Measurements from ENCODE around the gene NRAP.

Gene NRAP

DNA sequence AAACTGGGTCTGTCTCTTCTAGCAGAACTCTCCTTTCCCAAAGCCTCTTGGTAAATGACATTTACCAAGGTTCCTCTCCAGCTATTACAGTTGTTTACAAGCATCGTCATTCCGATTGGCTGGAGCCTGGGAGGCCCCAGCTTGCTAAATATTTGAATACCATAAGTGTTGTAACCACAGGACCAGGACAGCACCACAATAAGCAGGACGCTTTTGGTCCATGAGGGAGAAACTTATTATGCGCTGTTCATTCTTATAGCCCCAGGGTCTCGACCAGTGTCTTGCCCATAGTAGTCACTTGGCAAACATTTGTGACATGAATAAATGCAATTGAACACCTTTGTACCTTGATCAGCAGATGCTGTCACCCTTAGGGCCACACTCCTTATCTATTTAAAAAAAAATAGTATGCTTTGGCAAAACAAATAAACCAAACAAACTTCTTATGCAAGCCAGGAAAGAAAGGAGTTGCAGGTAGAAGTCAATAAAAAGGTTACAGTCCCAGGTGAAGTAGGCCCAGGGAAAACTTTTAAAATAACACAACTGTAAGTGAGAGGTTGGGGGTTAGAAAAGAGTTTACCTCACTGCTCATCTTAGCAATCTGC is 32.8 kb downstream of the NRAP start:
- Mint-ChIP-seq H3K27ac (no peak overlapping the region), H3K36me3 (no peaks in the 10 kb centered on the region), H3K9me3 (no peaks in the 10 kb centered on the region), H3K4me3 (no peak overlapping the region), H3K4me1 (no peaks in the 10 kb centered on the region)
- ATAC-seq (no peak), DNase-seq (ENCODE audit: low spot score in 2 of 2) (no peak)

DNA sequence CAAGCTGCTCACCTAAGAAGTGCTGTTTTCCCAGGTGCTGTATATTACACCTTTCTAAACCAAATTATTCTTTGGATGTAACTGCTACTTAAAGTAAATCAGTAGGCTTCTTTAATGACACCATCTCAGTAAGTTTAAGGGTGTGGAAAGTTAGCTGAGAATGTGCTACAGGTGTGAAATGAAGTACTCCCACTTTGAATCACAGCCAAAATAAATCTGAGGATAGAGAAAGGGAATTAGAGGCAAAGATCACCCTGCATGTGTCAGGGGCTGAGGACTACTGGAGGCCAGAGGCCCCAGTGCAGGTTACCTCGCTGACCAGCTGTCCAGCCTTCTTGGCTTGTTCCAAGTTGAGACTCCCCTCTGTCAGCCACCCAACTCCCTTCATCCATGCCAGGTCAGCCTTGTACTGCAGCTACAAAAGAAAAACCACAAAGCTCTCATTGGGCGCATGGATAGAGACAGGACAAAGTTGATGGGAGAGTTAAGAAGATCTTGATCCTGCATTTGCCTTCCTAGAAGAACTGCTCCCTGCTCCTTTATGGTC is 35.2 kb downstream of the NRAP start:
- ATAC-seq = no peak
- no peaks in the 10 kb centered on the region for H3K9me3 Mint-ChIP-seq

DNA sequence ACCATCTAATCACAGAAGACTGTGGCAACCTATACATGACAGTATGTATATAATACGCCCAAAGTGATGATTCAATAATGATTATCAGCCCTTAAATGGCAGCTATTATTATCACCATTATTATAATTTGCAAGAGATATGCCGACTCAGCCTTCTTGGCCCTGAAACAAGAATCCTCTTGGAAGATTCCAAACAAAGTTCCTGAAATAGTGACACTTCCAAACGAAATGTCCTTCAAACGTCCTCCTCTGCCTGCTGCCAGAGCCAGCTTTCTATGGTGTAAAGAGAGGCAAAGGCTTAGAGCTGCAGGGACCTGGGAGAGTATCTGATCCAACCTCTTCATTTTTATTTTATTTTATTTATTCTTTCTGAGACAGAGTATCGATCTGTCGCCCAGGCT is 36.0 kb downstream of the NRAP start:
- Mint-ChIP-seq H3K4me3 (no peak overlapping the region), H3K9me3 (no peaks in the 10 kb centered on the region), H3K36me3 (no peaks in the 10 kb centered on the region), H3K4me1 (no peaks in the 10 kb centered on the region), H3K27ac (no peak overlapping the region)
- DNase-seq (ENCODE audit: low spot score in 2 of 2) (no peak), ATAC-seq (no peak)

More for the DNA sequence above, 35.2 kb downstream of the NRAP start:
- Mint-ChIP-seq H3K27ac (no peak overlapping the region), H3K4me3 (no peak overlapping the region), H3K36me3 (no peaks in the 10 kb centered on the region), H3K4me1 (no peaks in the 10 kb centered on the region)
- DNase-seq (ENCODE audit: low spot score in 2 of 2) = no peak

DNA sequence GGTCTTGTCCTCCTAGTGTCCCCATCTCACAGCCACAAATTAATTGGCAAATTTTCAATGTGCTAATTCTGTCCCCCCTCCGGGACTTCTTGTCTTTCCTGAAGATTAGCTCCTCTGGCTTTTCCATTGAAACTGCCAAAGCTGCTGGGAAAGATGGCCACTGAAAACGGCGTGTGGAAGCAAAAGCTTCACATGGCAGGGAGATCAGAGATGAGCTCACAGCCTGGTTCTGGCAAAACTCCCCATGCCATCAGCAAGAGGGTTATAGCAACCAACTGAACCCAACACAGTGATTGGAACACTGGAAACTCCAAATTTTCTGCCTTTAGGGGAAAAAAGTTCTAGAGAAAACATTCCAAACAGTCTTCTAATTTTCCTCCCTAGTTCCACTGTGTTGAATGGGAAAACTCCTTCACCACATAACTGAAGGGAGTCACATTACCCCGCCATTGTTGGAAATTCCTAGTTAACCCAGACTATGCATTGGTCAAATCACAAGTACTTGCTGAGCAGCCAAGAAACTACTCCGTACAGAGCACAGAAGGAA is 37.0 kb downstream of the NRAP start:
- Mint-ChIP-seq H3K9me3 (no peaks in the 10 kb centered on the region), H3K27ac (no peak overlapping the region), H3K4me1 (no peaks in the 10 kb centered on the region), H3K36me3 (no peaks in the 10 kb centered on the region), H3K4me3 (no peak overlapping the region)
- no peak for DNase-seq (ENCODE audit: low spot score in 2 of 2)
- ATAC-seq = no peak

DNA sequence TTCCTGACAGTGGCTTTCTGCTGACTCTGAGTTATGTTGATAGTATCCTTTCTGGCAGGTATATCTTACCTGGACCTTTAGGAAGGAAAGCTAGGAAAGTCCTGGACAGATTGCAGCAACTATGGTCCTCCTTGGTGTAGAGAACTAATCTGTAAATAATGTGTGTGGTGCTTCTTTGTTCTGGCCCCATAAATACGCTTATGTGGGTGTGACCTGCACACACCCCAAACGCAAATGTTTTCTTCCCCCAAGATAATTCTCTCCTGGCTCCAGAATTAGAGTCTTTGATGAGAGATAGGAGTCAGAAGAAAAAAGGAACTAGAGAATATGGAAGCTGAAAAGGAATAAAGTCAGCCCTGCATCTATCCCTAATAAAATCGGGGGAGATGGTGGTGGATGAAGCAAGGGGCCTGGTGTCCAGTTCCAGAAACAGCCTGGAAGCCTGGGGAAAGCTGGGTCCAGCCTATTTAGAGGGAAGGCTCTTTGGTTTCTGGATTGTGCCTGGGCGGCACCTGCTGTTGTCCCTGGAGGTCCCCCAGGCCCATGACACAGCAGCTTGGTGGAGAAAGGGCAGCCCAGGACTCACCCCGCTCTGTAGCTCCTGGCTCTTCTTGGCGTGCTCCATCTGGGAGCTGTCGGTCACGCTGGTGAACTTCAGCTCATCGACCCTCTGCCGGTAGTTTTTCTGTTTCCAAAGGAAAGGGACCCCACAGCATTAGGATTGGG is 38.2 kb downstream of the NRAP start:
- no peaks in the 10 kb centered on the region for H3K36me3 Mint-ChIP-seq
- H3K9me3 Mint-ChIP-seq = no peaks in the 10 kb centered on the region
- no peak overlapping the region for H3K27ac Mint-ChIP-seq
- no peak overlapping the region for H3K4me3 Mint-ChIP-seq
- no peaks in the 10 kb centered on the region for H3K4me1 Mint-ChIP-seq
- ATAC-seq (peak; percentile 9), DNase-seq (ENCODE audit: low spot score in 2 of 2) (no peak)

DNA sequence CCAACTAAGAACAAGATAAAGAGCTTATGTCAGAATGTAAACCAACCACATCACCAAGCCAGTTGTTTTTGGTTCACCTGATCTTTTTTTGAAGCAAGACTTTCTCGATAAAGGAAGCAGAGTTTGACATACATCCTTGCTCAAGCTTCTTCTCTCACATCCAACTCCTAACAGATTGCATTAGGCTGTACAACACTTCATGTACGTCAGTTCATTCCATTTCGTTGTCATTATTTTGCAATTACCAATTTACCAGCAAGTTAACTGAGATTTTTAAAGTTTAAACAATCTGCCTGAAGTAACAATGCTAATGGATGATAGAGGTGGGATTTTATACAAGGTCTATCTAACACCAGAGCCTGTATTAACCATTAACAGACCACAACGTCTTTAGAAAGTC is 41.0 kb downstream of the NRAP start:
- Mint-ChIP-seq H3K27ac (no peak overlapping the region), H3K4me3 (no peak overlapping the region), H3K4me1 (no peaks in the 10 kb centered on the region), H3K36me3 (no peaks in the 10 kb centered on the region), H3K9me3 (no peaks in the 10 kb centered on the region)
- ATAC-seq = no peak
- no peak for DNase-seq (ENCODE audit: low spot score in 2 of 2)

DNA sequence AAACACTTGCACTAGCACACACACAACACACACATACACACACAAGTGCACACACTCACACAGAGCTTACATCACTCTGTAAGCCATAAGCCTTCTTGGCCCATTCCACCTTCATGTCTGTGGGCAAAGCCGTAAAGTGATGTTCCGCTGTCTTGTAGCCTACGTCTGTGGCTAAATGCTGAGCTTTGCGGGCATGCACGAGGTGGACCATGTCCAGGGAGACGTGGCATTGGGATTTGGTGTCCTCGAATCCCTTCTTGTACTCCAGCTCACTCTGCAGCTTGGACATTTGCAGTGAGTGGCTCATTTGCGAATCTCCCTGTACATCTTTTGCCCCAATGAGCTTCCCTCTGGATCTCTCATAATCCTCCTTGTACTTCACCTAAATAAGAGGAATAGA is 42.0 kb downstream of the NRAP start:
- DNase-seq (ENCODE audit: low spot score in 2 of 2) = no peak
- no peak for ATAC-seq
- H3K36me3 Mint-ChIP-seq = no peaks in the 10 kb centered on the region
- H3K27ac Mint-ChIP-seq = no peak overlapping the region
- H3K4me3 Mint-ChIP-seq = no peak overlapping the region
- H3K4me1 Mint-ChIP-seq = no peaks in the 10 kb centered on the region
- no peaks in the 10 kb centered on the region for H3K9me3 Mint-ChIP-seq

DNA sequence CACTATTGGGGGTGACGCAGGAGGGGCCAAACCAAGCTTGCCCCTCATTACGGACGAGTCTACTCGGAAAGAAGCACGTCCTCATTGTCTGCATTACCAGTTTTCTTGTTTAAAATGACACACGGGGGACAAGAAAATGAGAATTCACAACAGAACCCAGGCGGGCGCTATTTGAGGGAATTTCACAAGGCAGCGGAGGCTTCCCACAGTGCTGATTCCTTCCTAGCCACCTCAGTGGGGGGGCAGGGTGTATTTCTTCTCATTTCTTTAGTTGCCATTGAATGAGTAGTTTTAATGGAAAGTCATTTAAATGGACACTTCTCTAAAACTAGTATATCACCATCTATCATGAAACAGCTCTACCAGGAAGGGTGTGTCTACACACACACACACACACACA is 42.9 kb downstream of the NRAP start:
- Mint-ChIP-seq H3K36me3 (no peaks in the 10 kb centered on the region), H3K4me1 (no peaks in the 10 kb centered on the region), H3K4me3 (no peak overlapping the region), H3K27ac (no peak overlapping the region), H3K9me3 (no peaks in the 10 kb centered on the region)
- ATAC-seq = no peak
- DNase-seq (ENCODE audit: low spot score in 2 of 2) = no peak

DNA sequence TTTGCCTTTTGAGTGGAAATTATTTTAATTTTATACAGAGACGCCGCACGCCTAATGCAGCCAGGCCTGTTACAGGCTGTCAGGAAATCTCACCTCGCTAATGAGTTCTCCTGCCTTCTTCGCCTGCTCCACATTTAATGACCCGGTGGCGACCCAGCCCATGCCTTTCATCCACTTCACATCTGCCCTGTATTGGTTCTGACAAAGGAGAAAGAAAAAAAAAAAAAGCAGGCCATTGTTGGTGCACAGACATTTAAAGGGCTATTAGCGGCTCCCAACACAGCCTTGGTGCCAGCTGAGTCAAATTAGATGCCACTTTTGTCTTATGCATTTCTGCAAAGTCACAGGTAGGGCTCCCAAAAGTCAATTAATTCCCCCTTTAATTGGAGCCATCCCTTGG is 43.3 kb downstream of the NRAP start:
- ATAC-seq = no peak
- Mint-ChIP-seq H3K4me1 (no peaks in the 10 kb centered on the region), H3K36me3 (no peaks in the 10 kb centered on the region), H3K27ac (no peak overlapping the region), H3K9me3 (no peaks in the 10 kb centered on the region), H3K4me3 (no peak overlapping the region)
- DNase-seq (ENCODE audit: low spot score in 2 of 2) = no peak

DNA sequence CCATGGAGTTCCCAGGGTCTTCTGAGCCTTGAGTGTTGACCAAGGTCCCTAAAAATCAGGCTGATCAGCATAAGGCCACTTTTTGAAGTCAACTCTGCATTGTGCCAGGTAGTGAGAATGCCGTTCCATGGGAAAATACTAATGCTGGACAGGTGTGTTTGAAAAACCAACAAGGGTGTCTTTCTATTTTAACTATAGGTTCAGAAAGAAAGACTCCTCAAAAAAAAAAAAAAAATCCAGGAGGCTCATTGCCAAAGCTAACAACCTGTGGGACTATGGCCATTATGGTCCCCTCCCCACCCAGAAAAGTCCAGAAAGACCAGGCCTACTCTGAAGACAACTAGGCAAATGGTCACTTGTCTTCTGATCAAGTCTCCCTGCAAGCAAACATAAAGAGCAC is 44.4 kb downstream of the NRAP start:
- no peak for ATAC-seq
- no peaks in the 10 kb centered on the region for H3K36me3 Mint-ChIP-seq
- H3K9me3 Mint-ChIP-seq = no peaks in the 10 kb centered on the region
- no peak for DNase-seq (ENCODE audit: low spot score in 2 of 2)
- no peaks in the 10 kb centered on the region for H3K4me1 Mint-ChIP-seq
- H3K27ac Mint-ChIP-seq = no peak overlapping the region
- no peak overlapping the region for H3K4me3 Mint-ChIP-seq

DNA sequence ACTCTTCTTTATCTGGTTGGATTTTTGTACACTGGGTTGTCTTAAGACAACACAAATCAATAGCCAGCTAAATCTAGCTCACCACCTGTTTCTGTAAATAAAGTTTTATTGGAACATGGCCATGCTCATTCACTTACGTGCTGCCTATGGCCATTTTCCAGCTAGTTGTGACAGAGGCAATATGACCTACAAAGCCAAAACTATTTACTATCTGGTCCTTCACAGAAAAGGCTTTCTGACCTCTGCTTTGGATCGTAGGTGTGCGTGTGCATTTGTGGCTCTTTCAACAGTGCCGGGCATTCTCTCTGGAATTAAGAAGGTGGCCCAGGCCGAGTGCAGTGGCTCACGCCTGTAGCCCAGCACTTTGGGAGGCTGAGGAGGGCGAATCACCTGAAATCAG is 45.5 kb downstream of the NRAP start:
- Mint-ChIP-seq H3K36me3 (no peaks in the 10 kb centered on the region), H3K9me3 (no peaks in the 10 kb centered on the region), H3K27ac (no peak overlapping the region), H3K4me3 (no peak overlapping the region), H3K4me1 (no peaks in the 10 kb centered on the region)
- ATAC-seq (no peak), DNase-seq (ENCODE audit: low spot score in 2 of 2) (no peak)

DNA sequence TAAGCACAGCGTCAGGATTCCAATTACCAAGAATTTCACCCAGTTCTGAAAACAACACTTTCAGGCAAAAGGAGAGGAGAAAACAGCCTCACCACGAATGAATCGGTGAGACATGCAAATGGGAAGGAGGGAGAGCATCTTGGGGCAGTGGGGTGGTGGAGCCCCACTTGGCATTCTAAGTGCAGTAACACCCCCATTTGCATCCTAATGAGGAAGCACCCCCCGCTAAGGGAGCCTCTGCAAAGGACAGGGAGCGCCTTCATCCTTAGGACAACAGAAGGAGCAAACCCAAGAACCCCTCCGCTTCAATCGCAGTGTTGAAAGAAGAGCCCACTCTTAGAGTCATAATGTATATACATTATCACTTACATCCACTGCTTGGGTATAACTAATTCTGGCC is 46.8 kb downstream of the NRAP start:
- Mint-ChIP-seq H3K4me3 (no peak overlapping the region), H3K9me3 (no peaks in the 10 kb centered on the region), H3K4me1 (no peaks in the 10 kb centered on the region), H3K36me3 (no peaks in the 10 kb centered on the region), H3K27ac (no peak overlapping the region)
- DNase-seq (ENCODE audit: low spot score in 2 of 2) (no peak), ATAC-seq (no peak)

DNA sequence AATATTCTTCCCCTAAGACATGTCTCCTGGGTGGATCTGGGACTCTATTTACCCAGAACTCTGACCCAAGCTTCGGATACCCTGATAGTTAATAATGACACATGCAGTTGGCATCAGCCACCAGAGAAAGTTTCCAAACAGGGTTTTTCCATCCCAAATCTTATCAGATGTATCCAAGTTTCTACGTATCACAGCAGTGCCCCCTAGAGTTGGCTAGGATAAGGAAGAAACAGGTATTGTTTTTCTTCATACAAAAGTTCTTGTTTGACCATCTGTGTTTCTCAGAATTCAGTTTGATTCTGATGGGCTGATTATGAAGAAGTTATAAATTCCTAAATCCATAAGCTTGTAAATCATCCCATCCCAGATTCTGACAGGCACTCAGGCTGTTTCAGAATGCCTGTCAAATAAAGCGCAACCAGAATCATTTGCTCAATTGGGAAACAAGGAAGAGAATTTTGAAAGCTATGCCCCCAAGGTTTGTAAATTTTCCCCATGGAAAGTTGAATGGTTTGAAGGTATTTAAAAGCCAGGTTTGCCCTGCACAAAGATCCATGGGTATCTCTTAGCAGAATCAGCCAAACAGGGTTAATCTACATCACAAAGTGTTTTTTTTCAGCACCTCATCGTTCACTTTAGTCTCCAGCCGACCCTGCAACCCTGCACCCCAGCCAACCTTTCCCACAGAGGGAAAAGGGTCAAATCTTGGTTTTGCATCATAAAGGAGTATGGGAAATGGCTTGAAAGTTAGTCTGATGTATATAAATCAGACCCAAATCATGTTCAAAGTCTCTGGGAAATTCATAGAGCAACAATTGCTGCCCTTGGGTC is 47.4 kb downstream of the NRAP start:
- DNase-seq (ENCODE audit: low spot score in 2 of 2) (no peak), ATAC-seq (no peak)
- no peak overlapping the region for H3K4me3 Mint-ChIP-seq
- no peaks in the 10 kb centered on the region for H3K36me3 Mint-ChIP-seq
- no peaks in the 10 kb centered on the region for H3K9me3 Mint-ChIP-seq
- no peaks in the 10 kb centered on the region for H3K4me1 Mint-ChIP-seq
- no peak overlapping the region for H3K27ac Mint-ChIP-seq

DNA sequence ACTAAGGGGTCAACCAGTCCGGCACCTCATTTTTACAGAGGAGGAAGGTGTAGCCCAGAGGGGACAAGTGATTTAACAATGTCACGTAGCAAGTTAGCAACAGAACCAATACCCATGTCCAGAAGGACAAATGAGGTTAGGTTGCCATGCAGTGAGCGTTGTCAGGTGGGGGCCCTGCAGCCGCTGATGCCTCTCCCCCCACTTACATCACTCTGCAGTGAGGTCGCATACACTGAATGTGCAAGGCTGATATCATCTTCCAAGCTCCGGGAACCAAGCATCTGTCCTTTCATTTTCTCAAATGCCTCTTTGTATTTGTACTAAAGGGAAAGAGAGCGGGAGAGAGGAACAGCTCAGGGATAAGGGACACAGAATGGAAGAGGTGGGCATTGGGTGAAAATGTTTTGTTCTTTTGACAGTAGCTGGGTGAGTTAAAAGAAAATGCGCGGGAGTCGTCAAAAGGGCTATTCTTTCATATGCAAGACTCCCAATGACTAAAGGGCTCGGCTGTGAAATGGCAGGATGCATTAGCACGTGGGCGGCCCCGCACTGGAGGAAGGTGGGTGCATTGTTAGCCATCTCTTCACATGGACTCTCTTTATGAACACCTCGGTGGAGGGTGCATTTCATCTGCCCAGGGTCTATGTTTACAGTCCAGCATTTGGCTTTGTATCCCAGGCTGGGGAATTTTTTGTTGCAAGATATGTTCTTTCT is 49.7 kb downstream of the NRAP start:
- no peak for DNase-seq (ENCODE audit: low spot score in 2 of 2)
- H3K27ac Mint-ChIP-seq = no peak overlapping the region
- no peak overlapping the region for H3K4me3 Mint-ChIP-seq
- ATAC-seq = no peak
- no peaks in the 10 kb centered on the region for H3K36me3 Mint-ChIP-seq
- H3K9me3 Mint-ChIP-seq = no peaks in the 10 kb centered on the region
- H3K4me1 Mint-ChIP-seq = no peaks in the 10 kb centered on the region

DNA sequence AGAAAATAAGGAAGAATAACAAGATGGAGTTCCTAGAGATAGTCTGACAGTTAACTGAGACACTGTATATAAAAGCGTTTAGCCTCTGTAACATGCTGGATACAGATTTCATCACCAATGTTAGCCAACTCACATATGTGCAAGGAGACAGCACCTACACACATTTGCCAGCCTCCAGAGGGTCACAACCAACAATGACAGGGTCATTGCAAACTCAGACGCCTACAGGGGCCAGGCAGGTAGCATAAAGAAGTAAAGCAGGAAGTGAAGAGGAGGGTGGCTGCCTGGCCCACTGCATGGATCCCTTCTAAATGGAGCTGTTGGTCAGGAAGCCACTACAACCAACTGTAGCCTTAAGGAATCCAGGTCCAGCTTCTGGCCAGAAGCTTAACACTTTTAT is 50.4 kb downstream of the NRAP start:
- Mint-ChIP-seq H3K4me1 (no peaks in the 10 kb centered on the region), H3K9me3 (no peaks in the 10 kb centered on the region), H3K27ac (no peak overlapping the region), H3K4me3 (no peak overlapping the region), H3K36me3 (no peaks in the 10 kb centered on the region)
- ATAC-seq = no peak
- DNase-seq (ENCODE audit: low spot score in 2 of 2) = no peak

Measured in stimulated activated effector memory CD8-positive, alpha-beta T cell treated with anti-CD3 and anti-CD28 coated beads, Interleukin-12 subunit alpha, Interleukin-12 subunit beta, amount 100 ng/mL, for 72 hours (primary cell).